GM19035 (cell line): ENCODE results near the gene CST1.
"Not testable (repeated sequence)": the region's sequence is repeated elsewhere in the genome, so short reads cannot be mapped to it uniquely, and the experiment has no call there.

Experiments
- ATAC-seq: cut with Tn5 transposase; IDR thresholded peaks from one replicate; pipeline ENCODE4 v1.9.1; 2021; ENCODE audit not compliant: unreplicated experiment

Gene CST1

DNA sequence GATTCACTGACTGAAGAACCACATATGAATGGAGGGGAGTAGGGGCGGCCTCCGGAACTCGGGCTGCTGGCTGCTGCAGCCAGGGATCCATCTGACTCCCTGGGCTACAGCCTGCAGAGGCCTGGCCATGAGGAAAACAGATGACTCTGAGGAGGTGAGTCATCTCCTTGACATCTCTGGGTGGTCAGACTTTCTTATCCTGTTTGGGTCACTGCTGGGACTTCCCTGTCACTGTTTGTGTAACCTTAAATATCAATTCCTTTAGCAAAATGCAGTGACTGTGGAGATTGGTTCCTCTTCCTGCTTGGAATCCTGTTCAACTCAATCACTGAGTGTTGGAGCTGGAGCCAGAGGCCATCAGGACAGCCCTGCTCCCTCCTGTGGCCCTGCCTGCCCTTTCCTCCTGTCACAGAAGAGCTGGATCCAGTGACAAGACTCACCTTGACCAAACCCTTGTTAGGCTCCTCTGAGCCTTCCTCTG lies 4.4 kb upstream of the CST1 start:
- not testable (repeated sequence) for ATAC-seq

DNA sequence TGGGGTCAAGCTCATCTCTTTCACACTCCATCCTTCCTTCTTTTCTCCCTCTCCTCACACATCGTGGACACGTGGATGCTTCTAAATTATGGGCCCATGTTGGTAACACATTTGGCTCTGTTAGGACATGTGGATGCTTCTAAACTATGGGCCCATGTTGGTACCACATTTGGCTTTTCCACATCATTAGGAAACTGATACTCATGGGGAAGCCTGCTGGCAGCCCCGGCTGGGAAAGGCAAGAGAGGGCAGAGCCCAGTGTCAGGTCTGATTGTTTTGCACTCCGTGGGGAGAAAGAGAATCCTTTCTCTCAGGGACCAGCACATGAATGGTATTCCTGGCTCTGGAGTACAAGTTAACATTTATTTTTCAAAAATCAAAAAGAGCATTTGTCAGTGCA lies 4.0 kb upstream of the CST1 start:
- no peak for ATAC-seq

DNA sequence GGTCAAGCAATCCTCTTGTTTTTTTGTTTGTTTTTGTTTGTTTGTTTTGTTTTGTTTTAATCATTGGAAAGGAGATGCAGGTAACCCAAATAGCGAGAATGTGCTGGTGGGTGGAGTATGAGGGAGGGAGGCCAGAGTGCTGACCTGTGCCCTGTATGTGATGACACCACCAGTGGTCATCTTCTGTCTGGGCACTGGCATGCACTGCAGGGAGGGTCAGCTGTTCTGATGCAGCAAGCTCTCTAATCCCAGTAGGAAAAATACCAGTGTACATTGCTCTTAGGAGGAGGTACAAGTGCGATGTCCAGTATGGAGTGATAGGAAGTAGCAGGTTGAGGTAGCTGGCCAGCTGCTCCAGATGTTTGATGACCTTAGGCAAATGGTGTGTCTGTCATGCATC lies 2.9 kb upstream of the CST1 start:
- no peak for ATAC-seq

DNA sequence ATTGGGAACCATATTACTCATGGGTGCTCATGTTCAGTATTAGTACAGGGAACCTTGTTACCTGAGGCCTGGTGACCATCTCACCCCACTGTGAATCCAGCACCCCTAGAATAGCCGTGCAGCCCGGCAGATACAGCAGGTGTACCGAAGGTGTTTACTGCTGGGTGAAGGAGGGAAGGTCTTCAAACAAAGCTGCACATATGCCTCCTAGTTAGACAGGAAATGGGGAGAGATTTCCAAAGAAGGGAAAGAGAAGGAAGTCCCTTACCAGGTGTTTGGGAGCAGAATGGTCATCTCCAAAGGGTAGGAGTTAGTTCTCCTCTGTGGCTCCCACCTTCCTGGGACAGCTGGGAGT lies 2.4 kb upstream of the CST1 start:
- ATAC-seq, result no peak

DNA sequence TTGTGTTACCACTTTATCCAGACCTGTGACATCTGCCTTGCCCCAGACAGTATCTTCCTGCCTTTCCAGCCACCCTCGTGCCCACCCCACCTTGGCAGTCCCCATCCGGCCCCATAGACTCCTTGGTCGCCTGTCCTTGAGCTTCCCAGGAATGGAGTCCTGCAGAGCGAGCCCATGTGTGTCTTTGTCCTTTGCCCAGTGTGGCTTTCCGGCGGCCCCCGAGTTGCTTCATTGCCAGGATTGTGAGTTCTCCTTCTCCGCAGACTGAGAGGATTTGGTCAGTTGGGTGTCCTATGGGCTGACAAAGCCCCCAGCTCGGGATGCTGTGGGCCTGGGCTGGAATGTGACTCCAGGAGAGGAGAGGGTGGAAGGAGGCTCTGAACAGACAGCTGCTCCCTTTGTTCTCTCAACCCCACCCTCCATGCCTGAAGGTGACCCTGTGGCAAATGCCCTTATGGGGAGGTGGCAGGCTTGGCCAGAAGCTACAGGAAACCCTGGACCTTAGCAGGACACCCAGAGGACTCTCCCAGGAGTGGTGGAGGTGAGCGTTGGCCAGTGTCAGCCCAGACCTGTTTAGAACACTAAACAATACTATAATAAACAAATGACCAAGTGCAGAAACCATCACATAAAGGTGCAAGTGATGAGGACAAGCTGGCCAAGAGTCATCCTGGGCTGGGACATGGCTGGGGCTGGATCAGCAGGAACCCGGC lies 1.9 kb upstream of the CST1 start:
- no peak for ATAC-seq

DNA sequence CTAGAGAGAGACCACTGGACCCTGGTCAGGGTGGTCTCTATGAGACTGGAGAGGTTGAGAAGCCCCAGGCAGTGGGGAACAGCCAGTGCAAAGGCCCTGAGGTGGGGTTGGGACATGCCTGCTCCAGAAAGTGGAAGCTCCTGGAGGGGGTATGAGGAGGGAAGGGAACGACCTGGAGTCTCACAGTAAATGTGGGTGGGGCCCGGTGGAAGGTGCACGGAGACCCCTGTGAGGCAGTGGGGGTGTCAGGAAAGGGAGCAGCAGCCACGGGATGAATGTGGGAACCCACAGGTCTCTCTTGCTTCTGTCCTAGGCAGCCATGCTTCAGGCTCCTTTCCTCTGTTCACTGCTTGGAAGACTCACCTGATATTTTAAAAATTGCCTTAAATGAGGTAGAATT lies 1.3 kb upstream of the CST1 start:
- no peak for ATAC-seq

DNA sequence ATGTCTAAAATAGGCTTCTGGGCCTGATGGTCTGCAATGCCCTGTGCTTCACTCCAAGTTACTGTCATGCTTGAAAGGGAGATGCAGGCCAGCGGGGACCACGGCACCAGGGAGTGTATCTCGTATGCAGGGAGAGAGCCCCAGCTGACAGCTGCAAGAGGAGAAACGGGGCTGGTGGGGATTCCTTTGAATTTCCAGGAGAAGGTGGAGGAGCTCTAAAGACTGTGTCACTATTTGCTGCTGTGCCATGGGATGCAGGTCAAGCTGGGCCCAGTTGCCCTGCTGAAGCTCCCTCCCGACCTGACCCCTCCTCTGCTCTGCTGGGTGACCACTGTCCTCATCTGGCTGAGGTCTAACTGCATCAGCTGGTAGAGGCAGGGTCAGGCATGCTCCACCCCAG lies 989 bp downstream of the CST1 start:
- no peak for ATAC-seq

DNA sequence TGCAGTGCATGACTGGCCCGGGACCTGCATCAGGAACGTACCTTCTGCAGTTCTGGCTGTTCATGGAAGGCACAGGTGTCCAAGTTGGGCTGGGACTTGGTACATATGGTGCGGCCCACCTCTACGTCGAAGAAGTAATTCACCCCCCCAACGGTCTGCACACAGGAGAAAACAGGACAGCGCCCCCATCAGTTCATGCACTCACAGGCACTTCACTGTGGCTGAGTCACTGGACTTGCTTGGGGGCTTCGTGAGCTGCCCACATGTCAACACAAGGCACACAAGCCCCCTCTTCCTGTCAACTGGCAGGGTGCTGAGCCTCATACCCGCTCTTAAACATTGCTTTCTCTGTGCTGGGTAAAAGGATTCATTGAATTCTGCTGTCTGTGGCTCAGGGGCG lies 1.8 kb downstream of the CST1 start:
- ATAC-seq, result not testable (repeated sequence)

DNA sequence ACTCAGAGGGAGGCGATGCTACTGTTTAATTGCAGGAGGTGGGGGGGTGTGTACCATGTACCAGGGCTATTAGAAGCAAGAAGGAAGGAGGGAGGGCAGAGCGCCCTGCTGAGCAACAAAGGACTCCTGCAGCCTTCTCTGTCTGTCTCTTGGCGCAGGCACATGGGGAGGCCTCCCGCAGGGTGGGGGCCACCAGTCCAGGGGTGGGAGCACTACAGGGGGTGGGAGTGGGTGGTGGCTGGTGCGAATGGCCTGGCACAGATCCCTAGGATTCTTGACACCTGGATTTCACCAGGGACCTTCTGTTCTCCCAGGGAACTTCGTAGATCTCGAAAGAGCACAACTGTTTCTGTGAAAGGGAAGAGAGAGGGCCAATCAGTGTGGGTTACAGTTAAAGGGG lies 3.2 kb downstream of the CST1 start:
- not testable (repeated sequence) for ATAC-seq

DNA sequence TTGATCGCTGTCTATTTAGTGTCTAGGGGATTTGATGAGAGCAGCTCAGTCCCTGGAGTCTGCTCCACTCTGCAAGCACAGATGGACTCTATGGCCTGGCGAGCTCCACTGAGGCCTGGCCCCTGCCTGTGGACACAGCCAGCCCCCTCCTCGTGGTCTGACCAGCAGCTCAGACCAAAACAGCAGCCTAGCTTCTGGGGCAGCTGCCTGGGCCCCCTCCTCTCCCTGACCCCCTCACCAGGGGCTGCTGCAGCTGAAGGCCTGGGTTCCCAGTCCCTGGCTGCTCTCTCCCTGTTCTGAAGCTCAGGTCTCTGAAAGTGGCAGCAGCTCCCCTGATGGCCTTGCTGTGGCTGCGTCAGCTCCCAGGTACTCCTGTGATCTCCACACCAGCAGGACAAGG lies 3.6 kb downstream of the CST1 start:
- not testable (repeated sequence) for ATAC-seq

DNA sequence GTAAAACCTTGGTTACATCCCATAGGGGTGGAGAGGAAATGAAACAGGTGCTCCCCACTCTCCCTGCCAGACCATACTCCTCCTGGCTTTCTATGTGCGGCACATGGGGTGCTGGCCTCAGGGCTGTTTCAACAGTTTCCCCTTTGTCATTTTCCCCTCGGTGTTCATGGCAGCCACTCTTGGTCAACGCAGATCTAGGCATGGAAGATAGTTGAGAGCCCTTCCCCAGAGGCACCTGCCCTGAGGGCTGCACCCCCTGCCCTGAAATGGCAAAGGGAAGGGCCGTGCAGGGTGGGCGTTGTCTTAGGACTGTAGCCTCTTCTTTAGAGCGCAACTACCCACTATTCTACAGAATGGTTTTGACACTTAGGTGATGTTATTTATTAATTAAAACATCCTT lies 4.4 kb downstream of the CST1 start:
- ATAC-seq, result no peak

DNA sequence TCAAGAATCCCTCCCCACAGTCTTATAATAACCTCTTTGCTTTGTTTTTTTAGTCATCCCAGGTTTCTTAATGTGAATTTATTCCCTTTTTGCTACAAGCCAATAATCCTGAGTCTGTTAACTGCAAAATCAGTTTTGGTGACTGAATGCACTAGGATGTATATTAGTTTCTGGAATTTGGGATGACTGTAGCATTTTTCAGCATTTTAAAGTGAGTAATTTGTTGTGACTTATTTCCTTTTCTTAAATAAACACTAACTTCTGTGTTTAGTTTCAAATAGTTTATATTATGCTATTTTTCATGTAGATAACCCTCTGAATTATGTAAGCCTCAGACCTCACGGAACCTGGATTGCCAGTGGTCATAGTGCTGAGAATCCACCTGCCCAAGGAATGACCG lies 5.5 kb downstream of the CST1 start:
- no peak for ATAC-seq

DNA sequence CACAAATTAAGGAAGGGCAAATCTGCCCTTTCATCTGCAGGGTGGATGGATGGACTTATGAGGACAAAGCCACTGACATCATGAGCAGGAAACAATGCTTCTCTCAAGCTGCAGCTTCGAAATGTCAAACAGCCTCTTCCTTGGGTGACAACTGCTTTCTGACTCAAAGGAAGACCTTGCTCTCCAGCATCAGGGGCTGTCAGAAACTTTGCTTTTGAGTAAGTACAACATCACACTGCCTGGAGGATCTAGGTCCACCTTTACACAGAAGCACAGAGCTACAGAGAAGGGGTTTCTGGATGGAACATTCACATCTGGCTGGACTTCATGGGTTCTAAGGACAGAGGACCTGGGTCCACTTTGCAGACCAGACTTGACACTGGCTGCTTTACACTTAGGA lies 5.9 kb downstream of the CST1 start:
- ATAC-seq, result no peak

DNA sequence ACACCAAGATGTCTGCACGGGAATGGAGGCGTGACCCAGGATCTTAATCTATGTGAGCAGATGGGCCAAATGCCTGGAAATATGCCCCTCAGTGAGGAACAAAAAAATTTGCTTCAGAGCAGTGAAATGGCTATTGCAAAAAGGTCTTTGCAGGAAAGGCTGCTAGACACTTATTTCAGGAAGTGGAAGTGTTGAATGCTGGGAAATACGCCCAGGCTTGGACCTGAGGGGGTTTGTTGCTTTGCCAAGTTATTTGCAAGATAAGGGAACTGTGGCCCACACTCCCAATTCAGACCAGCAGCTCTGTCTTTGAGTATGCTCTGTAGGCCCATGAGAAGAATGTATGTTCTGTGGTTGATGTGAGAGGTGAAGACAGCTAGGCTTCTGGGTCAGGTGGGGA lies 15.3 kb downstream of the CST1 start:
- ATAC-seq, result not testable (repeated sequence)

DNA sequence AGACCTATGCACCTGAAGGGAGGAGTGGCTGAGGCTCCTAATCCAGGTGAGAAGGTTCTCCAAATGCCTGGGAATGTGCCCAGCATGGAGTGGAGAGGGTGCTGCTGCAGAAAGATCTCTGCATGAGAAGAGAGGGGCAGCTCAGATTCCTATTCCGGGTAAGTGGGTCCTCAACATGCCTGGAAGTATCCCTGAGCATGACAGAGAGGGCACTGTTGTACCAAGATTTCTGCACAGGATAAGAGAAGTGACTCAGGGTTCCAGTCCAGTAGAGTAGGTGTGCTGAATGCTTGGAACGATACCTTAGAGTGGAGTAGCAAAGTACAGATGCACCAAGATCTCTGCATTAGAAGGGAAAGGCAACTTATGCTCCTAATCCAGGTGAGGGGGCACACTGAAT lies 15.8 kb downstream of the CST1 start:
- not testable (repeated sequence) for ATAC-seq

DNA sequence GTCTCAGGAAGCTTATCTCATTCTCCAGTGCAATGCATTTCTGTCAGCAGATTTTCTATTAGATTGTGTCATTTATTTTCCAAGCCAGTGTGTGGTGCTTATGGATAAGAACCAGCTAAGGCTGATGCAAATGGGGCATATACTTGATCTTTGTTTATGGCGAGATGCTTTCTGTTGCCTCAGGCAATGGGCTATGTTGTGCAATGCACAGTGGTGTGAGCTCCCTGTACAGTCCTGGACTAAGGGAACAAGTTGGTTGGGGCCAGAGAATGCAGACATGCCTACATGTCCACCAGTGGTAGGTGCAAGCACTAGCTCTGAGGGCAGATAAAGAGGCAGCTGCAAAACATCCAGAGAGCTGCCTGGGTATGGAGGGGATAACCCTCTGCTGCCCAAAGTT lies 16.3 kb downstream of the CST1 start:
- ATAC-seq, result not testable (repeated sequence)

DNA sequence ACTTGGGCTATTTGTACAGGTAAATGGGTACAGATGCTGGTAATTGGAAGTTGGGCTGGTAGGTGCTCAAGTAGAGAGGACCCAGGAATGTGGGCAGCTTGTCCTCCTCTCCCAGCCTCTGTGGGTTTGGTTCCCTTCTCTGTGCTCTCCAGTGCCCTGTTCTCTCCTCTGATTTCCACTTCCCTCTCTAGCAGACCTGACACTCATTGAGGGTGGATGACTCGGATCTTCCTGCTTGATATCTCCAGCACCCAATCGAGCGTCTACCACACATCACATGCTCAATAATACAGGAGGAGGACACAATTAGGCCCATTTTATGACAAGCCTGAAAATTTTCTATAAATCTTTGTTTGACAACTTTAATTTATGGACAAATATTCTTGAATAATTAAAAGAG lies 23.7 kb downstream of the CST1 start:
- ATAC-seq, result no peak

DNA sequence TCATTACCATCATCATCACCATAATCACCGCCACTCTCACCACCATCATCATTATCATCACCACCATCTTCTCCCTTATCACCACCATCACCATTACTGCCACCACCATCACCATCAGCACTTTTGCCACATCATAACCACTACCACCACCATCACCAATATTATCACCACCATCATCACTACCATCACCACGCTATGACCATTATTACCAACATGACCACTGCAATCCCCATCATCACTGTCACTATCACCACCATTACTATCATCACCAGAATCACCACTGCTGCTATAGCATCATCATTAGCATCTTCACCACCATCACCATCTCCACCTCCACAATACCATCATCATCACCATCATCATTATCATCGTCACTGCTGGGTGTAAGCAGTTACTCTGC lies 25.6 kb downstream of the CST1 start:
- no peak for ATAC-seq

DNA sequence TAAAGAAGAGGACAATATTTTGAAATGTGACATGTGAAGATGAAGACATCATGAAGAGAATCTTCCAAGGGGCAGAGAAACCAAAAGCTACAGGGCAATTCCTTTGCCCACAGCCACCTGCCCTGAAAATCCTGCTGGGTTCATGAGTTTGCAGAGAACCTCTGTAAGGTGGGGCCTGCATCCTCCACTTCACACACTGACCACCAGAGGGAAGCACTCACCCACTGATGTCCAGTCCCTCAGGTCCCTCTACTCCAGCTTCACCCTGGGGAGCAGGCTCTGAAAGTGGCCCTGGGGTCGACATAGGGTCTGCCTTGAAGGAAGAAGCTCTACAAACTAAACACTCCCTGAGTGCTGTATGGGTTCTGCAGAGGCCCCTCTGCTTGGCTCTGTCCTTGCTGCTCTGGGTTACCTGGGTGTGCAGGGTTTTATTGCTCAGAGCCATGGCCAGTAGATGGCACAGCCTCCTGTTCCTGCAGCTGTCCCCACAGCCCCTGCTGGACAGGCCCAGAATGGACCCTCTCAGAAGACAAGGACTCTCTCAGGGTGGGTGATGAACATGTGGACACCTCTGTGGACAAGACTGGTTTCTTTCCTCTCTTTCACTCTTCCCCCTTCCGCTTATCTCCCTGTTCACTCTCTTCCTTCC lies 27.0 kb downstream of the CST1 start:
- not testable (repeated sequence) for ATAC-seq

DNA sequence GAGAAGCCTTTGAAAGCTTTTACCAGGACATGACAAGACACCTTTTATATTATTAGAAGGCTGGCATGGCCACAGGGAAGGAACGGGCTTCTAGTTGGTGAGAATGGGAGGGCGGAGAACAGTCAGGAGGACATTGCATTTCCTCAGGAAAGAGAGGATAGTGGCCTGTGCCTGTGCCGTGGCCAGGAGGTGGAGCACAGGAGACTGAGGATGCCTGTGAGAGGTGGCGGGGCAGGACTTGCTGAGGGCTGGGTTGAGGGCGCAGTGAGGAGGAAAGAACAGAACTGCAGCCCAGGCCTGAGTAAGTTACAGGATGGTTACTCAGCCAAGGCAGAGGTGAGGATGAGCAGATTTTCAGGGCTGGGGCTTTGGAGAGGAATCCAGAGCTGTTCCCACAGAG lies 27.9 kb downstream of the CST1 start:
- ATAC-seq, result not testable (repeated sequence)

DNA sequence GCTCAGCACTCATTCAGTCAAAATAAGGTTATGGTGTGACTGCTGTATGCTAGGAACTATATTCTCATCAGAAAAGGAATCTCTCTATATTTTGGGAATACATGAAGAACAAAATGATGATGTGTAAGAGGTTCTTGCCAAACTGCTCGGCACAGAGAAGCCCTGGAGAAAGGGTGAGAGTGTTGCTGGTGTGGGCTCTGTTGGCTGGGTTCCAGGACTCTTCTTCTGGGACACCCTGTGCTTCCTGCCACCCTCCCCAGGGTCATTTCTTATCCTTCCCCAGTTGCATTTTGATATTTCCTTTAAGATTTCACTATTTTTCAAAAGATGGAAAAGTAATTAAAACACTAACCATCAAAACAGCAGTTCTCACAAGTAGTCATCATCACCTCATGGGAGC lies 28.8 kb downstream of the CST1 start:
- no peak for ATAC-seq

DNA sequence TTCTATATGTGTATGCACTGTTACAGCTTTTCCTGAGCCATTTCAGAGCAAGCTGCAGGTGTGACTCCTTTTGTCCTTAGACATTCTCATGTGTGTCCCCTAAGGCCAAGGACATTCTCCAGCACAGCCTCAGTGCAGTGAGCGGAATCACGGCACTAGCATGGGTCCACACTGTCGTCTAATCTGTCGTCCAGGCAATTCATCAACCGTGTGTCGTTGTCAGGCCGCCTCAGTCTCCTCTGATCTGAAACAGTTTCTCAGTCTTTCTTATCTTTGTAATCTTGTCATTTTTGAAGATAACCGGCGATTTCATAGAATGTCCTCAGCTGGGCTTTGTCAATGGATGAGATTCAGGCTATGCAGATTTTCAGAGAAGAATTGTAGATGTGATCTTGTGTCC lies 31.4 kb downstream of the CST1 start:
- not testable (repeated sequence) for ATAC-seq

DNA sequence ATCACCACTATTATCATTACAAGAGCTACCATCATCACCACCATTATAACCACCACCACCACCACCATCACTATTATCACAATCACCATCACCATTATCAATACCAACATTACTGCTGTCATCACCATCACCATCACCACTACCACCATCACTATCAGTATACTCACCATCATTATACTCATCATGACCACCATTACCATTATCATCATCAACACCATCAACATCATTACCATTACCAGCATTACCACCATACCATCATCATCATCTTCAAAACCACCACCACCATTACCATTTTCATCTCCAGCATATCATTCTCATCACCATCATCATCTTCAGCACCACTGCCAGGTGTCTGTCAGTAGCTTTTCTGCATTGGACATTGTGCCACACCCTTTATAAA lies 39.0 kb downstream of the CST1 start:
- not testable (repeated sequence) for ATAC-seq
